ENCODE data around the gene TAF6. TPM values are rescaled to one million over a fixed set of nuclear protein-coding genes. Genes with fewer than 3 reads are reported as not detected.
"Not testable (repeated sequence)": the region's sequence is repeated elsewhere in the genome, so short reads cannot be mapped to it uniquely, and the experiment has no call there.

Gene TAF6
- total RNA-seq, 1 experiment from 2014 or later, result 65.5 TPM

DNA sequence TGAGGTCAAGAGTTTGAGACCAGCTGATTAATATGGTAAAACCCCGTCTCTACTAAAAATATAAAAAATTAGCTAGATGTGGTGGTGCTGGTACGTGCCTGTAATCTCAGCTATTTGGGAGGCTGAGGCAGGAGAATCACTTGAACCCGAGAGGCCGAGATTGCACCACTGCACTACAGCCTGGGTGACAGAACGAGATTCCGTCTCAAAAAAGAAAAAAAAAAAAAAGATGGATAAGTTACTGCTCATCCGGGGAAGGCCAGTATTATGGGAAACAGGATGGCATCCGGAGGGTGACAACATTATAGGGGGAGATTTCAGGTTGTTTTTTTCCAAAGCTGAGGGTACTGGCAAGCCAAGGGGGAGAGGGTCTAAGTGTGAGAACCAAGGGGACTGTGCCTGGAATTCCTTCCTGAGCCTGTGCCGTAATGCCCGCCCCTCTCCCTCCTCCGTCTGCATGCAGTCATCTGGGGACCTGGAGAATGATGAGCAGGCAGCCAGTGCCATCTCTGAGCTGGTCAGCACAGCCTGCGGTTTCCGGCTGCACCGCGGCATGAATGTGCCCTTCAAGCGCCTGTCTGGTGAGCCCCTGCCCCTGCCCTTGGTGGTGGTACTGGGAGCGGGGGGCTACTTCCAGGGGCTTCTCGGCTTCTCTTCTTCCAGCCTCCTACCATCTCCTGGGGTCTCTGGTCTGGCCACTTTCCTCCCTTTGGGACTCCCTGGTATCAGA, 33.9 kb upstream of the TAF6 start:
- no peak for DNase-seq (ENCODE audit: low spot score)

DNA sequence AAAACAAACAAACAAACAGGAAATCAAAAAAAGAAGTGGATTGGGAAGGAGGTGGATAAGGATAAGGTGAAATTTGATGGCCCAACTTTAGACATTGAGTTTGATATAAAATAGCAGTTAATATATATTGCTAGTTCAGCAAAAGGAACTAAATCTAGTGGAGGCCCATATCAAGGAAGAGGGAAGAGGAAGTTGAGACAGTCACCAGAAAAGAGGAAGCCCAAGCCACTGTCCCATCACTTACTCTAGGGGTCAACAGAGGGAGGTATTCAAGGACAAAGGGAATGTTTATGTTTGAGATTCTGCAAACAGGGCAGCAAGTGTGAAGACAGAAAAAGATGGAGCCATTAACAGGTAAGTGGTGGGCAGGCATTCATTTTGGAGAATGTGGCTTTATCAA, 33.2 kb upstream of the TAF6 start:
- DNase-seq (ENCODE audit: low spot score), result no peak

DNA sequence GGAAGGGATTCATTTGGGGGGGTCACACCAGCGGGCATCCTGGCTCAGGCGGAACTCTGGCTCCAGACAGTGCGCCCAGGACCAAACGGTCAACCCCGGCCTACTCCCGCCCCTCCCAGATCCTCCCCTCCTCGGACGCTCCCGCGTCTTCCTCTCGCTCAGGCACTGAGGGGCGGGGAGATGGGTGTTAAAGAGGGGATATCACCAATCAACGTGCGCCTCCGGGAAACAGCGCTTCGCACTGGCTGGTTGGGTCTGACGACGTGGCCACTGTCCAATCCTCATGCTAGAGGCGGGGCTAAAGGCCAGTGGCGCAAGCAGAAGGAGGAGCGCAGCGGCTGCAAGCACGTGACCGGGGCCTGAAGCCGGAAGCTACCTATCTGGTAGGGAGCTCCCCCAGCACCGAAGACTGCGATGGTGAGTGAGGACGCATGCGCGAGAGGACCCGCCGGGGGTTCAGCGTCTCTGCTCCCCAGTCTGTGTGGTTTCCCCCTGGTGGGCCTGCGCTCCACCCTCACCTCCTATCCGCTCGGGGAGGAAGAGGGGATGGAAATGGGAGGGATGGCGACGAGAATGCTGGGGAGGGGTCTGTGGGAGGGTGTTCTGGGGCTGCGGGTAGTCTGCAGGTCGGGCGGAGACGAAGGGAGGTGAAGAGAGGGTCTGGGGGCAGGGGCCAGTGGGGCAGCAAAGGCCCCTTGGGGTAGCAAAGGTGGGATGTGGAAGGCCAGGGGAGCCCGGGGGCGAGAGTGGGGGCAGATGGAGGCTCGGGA, 29.6 kb upstream of the TAF6 start, which contains the start of gene LAMTOR4:
Gene LAMTOR4 (plus strand): TSS at position 360 of the 770 bp plus-strand sequence. CDS start 55 bp downstream, at position 415.
- peak; percentile 100 for DNase-seq (ENCODE audit: low spot score)

DNA sequence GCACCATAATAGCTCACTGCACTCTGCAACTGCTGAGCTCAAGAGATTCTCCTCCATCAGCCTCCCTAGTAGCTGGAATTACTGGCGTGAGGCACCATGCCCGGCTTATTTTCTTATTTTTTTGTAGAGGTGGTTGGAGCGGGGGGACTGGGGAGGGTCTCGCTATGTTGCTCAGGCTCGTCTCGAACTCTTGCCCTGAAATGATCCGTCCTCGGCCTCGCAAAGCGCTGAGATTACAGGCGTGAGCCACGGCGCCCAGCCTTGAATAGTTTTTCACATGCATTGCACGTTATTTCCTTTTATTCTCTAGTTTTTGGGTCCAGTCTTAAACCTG, 29.0 kb upstream of the TAF6 start:
- DNase-seq (ENCODE audit: low spot score), result no peak

DNA sequence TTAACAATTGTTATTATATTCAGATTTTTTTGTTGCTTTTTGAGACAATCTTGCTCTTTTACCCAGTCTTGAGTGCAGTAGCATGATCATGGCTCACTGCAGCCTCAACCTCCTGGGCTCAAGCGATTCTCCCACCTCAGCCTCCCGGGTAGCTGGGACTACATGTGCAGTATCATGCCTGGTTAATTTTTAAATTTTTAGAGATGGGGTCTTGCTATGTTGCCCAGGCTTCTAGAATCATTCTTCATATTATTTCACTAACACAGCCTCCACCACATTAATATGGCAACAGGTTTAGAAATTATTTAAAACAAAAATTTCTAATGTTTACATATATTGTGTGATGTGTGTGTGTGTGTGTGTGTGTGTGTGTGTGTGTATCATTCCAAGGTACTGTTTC, 28.1 kb upstream of the TAF6 start:
- DNase-seq (ENCODE audit: low spot score), result no peak

DNA sequence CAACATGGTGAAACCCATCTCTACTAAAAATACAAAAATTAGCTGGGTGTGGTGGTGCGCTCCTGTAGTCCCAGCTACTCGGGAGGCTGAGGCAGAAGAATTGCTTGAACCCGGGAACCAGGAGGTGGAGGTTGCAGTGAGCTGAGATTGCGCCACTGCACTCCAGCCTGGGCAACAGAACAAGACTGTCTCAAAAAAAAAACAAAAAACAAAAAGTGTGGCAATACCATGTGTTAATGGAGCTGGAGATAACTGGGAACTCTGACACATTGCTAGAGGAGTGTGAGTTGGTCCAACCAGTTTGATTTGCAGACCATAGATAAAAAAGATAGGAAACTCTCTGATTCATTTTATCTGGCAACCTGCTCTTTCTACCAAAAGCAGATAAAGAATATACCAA, 27.2 kb upstream of the TAF6 start:
- not testable (repeated sequence) for DNase-seq (ENCODE audit: low spot score)

DNA sequence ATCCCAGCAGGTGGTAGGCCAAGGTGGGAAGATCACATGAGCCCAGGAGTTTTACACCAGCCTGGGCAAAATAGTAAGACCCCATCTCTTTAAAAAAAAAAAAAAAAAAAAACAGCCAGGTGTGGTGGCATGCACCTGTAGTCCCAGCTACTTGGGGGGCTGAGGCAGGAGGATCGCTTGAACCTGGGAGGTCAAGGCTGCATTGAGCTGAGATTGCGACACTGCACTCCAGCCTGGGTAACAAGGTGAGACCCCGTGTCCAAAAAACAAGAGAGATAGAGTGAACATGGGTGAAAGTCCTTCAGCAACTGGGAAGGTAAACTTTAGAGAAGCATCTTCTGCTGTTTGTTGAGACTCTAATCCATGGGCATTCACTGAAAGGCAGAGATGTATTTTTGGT, 23.3 kb upstream of the TAF6 start:
- DNase-seq (ENCODE audit: low spot score), result no peak

DNA sequence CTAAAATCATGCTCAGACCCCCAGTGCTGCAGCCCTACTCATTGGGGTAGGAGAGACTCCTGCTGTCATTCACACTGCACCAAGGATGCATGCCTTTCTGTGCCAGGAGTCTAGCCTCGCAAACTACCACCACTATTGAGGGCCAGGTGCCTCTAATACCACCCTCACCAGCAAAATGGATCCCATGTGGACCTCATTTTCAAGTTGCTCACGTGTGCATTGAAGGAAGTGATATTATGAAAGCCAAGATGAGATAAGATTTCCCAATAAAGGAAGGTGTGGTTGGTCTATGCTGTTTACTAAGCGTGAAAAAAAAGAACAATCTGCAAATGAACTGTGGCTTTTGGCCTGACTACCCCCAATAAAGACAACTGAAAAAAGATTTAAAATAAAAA, 22.4 kb upstream of the TAF6 start:
- no peak for DNase-seq (ENCODE audit: low spot score)

DNA sequence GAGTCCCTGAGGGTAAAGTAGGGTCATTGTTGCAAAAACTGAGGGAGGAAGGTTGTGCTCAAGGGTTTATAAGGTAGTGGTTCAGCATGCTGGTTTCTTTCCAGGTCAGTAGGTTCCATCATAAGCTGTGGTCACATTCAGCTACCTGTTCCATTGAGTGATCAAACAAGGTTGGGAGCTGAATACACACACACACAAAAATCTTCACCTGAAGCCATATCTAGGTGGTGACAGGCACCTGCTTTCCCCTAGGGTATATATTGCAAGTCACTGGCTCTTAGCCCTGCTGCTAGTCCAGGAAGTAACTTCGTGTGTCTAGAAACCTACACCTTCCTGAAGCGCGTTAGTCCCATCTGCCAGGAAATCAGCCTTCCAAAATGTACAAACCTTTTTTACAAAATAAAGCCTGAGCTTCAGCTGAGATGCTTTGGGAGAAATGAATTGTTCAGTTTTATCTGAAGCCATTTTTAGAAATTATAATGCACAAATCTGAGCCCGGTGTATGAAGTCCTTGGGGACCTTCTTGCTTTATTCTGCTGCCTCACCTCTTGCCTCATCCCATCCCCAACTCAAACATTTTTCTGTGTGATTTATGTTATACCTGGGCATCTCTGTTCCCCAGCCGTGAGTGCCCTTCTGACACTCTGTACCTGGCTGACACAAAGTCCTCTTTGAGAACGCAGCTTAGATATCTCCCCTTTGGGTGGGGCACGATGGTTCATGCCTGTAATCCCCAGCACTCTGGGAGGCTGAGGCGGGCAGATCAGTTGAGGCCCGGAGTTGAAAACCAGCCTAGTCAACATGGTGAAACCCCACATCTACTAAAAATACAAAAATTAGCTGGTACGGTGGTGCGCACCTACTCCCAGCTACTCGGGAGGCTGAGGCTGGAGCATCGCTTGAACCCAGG, 18.9 kb upstream of the TAF6 start:
- no peak for DNase-seq (ENCODE audit: low spot score)

DNA sequence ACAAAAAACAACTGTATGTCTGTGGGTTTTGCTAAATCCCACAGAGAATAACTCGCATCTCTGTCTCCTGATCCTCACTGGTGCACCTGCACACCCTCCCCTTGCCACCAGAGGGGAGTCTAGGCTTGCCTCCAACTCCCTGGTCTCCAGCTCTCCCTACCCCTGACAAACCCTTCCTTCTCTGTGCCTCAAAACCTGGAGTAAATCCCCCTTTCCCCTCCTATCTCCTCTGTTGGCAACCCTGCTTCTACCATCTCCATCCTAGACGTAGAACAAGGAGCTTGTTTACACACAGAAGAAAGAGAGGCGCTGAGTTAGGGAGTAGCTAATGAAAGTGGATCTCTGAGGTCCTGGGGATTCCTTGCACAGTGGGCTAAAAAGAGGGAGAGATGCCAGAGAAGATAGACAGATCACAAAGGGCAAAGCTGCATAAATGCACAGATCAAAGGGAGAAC, 13.6 kb upstream of the TAF6 start:
- peak; percentile 85 for DNase-seq (ENCODE audit: low spot score)

DNA sequence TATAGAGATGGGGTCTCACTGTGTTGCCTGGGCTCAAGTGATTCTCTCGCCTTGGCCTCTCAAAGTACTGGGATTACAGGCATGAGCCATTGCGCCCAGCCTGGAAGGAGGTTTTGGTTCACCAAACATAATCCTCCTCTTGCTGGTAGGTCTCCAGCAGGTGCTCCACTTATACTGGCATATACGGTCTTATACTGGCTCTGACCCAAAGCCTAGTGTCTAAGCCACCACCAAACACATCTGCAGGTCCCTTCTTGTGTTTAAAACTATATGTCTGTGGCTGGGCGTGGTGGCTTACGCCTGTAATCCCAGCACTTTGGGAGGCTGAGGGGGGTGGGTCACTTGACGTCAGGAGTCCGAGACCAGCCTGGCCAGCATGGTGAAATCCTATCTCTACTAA, 13.0 kb upstream of the TAF6 start:
- DNase-seq (ENCODE audit: low spot score), result no peak

DNA sequence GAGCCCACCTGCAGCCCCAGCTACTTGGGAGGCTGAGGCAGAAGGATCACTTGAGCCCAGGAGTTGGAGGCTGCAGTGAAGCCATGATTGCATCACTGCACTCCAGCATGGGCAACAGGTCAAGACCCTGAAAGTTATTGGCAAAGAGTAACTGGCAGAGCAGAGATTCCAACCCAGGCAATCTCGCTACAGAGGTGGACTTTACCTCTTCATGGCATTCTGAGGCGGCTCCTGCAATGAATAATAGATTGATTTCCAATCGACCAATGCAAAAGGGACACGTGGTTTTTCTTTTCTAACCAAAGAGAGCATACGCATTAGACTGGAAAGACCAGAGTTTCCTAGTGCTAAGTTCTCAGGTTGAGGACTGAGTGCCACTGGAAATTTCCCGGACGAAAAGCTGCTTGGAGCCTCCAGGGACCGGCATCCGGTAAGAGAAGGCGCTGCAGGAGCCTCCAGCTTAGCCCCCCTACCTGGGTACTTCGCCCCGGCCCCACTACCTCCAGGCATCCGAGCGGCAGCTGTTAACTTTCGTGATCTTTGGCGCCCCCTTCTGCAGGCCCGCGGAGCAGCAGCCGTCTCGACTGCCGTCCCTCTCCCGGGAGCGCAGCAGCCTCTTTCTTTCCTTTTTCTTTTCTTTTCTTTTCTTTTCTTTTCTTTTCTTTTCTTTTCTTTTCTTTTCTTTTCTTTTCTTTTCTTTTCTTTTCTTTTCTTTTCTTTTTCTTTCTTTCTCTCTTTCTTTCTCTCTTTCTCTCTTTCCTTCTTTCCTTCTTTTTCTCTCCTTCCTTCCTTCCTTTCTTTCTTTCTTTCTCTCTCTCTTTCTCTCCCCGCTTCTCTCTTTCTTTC, 11.7 kb upstream of the TAF6 start:
- DNase-seq (ENCODE audit: low spot score), result peak; percentile 81

DNA sequence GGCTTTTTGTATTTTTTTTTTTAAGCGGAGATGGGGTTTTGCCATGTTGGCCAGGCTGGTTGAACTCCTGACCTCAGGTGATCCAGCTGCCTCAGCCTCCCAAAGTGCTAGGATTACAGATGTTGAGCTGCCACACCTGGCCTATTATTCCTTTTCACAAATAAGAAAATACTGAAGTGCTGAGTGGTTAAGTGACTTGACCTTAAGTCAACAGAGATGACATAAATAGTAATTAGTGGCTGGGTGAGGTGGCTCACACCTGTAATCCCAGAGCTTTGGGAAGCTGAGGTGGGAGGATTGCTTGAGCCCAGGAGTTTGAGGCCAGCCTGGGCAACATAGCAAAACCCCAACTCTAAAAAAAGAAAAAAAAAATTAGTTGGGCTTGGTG, 11.1 kb upstream of the TAF6 start:
- not testable (repeated sequence) for DNase-seq (ENCODE audit: low spot score)

DNA sequence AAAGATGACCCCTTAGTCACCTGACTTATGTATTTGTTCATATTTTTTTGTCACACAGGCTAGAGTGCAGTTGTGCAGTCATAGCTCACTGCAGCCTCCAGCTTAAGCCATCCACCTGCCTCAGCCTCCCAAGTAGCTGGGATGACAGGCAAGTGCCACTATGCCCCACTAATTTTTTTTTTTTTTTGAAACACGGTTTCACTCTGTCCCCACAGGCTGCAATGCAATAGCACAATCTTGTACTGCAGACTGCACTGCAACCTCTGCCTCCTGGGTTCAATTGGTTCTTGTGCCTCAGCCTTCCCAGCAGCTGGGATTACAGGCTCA, 9.4 kb upstream of the TAF6 start:
- DNase-seq (ENCODE audit: low spot score), result no peak

DNA sequence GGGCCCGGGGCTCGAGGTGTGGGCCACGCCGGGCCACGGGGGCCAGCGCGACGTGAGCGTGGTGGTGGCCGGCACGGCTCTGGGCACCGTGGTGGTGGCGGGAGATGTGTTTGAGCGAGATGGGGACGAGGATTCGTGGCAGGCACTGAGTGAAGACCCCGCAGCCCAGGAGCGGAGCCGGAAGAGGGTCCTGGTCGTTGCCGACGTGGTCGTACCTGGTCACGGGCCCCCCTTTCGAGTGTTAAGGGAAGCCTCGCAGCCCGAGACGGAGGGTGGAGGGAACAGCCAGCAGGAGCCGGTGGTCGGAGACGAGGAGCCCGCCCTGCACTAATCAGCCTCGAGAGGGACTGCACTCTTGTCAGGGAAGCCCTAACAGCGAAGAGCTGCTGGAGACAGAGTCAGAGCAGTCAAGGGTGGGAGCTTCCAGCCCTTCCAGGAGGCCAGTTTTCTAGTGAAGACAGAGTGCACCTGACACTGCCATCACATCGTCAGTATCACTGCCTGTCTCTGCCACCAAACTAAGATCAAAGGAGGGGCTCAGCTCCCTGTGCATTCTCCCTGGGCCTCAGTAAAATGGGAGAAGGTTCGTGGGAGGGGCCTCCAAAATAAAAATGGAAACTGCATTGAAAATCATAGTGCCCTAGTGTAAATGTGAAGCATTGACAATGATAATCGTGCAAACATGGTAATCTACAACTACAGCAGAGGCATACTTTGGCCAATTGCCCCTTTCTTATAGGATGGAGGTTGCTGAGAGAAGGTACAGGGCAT, 8.9 kb upstream of the TAF6 start:
- DNase-seq (ENCODE audit: low spot score), result peak; percentile 22

DNA sequence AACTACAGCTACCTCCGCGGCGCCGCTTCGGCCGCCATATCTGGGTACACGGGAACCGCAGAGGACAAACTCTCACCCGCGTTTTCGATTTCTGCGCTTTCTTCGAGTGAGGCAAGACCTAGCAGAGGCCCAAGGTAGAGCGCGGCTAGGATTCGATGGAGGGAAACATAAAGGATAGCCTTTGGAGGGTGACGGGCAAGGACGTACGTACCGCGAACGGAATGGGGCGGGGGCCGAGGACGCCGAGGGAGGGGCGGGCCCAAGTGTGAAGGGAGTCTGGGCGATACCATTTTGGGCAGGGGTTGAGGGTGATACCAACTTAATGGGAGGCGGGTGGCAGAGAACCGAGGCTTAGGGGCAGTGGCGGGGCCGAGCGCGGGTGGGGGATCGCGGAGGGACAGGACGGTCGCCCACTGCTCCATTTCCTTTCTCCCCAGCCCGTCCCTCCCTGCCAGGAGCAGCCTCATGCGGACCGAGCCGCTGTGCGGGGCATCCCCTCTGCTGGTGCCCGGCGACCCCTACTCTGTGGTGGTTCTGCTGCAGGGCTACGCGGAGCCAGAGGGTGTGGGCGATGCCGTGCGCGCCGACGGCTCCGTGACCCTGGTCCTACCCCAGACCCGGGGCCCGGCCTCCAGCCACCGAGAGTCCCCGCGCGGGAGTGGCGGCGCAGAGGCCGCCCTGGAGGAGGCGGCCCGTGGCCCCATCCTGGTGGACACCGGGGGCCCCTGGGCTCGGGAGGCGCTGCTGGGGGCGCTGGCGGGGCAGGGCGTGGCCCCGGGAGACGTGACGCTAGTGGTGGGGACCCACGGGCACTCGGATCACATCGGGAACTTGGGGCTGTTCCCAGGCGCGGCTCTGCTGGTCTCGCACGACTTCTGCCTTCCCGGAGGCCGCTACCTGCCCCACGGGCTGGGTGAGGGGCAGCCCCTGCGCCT, 8.0 kb upstream of the TAF6 start, which contains the start of gene MBLAC1:
Gene MBLAC1 (plus strand): TSS at position 37 of the 935 bp plus-strand sequence. CDS start 429 bp downstream, at position 466.
- peak; percentile 96 for DNase-seq (ENCODE audit: low spot score)

DNA sequence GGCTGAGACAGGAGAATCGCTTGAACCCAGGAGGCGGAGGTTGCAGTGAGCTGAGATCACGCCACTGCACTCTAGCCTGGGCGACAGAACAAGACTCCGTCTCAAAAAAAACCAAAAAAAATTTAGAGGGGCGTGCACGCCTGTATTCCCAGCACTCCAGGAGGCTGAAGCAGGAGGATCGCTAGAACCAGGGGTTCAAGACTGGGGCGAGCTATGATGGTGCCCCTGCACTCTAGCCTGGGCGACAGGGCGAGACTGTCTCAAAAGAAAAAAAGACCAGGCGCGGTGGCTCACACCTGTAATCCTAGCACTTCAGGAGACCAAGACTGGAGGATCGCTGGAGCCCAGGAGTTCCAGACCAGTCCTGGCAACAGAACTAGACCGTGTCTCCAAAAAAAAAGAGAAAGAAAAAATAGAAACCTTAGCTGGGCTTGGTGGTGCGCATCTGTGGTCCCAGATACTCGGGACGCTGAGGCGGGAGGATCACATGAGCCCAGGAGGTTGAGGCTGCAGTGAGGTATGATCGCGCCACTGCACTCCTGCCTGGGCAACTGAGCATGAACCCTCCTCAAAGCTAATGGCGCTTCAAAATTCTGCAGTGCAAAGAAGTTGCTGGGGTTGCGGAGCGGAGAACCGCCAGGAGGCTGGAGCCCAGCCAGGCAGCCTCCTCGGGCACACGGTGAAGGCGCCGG, 7.2 kb upstream of the TAF6 start:
- DNase-seq (ENCODE audit: low spot score), result no peak
